ENCODE measurements around the gene RBM17.
"Not testable (repeated sequence)": the region's sequence is repeated elsewhere in the genome, so short reads cannot be mapped to it uniquely, and the experiment has no call there.

Gene RBM17

DNA sequence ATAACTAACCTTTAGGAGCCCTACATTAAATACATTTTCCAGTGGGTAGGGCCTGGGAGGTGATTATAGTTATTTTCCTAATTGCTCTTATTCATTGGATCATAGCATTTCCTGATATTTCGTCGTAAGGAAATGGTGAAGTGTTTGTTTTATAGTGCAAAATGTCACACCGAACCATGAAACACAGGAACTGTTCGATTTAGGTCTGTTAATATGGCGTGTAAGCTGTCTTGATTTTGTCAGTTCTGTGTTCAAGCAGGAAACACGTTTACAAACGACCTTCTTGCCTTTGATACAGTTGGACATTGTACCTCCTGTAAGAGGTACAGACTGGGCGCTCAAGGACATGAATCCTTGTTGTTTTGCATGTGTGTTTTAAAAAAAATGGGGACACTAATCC is 14.8 kb downstream of the RBM17 start:
- TF ChIP-seq, protein P1, sequence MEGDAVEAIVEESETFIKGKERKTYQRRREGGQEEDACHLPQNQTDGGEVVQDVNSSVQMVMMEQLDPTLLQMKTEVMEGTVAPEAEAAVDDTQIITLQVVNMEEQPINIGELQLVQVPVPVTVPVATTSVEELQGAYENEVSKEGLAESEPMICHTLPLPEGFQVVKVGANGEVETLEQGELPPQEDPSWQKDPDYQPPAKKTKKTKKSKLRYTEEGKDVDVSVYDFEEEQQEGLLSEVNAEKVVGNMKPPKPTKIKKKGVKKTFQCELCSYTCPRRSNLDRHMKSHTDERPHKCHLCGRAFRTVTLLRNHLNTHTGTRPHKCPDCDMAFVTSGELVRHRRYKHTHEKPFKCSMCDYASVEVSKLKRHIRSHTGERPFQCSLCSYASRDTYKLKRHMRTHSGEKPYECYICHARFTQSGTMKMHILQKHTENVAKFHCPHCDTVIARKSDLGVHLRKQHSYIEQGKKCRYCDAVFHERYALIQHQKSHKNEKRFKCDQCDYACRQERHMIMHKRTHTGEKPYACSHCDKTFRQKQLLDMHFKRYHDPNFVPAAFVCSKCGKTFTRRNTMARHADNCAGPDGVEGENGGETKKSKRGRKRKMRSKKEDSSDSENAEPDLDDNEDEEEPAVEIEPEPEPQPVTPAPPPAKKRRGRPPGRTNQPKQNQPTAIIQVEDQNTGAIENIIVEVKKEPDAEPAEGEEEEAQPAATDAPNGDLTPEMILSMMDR (IDR thresholded peaks at IDR 0.05; ENCODE audit: control insufficient read depth, extremely low read depth, insufficient read depth): no peak
- H3K4me3 ChIP-seq (ENCODE audit: low read depth, low read length): no peak overlapping the region
- no peak for DNase-seq (ENCODE audit: low read depth)

DNA sequence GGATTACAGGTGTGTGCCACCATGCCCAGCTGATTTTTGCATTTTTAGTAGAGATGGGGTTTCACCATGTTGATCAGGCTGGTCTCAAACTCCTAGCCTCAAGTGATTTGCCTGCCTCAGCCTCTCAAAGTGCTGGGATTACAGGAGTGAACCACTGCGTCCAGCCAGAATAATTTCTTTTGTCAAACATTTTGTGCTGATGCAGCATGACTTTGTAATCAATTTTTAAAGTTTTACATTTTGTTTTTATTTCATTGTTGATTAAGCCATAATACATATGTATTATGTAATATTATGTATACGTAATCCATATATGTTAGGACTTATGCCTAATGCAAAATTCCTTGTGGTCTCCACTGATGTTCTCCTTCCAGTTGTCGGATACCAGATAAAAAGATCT is 18.8 kb downstream of the RBM17 start:
- not testable (repeated sequence) for H3K4me3 ChIP-seq (ENCODE audit: low read depth, low read length); DNase-seq (ENCODE audit: low read depth)

DNA sequence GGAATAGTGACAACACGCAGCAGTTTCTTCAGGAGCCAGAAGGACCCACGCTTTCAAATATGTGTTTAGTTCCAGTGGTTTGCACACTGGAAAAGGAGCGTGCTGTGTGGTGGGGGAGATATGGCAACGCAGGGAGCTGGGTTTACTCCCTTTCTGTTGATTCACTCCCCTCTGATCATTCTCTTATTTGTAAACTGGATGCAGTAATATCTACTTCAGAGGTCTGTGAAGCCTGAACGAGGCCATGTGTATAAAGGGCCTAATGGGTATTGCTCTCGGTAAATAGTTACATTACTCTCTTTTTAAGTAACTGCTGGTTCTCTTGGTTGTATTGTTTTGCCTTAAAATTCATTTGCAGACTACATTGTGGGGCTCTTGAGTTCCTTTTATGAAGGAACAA is 19.2 kb downstream of the RBM17 start:
- H3K4me3 ChIP-seq (ENCODE audit: low read depth, low read length): no peak overlapping the region
- TF ChIP-seq, protein P1 (IDR thresholded peaks at IDR 0.05; ENCODE audit: control insufficient read depth, extremely low read depth, insufficient read depth): no peak
- no peak for DNase-seq (ENCODE audit: low read depth)

DNA sequence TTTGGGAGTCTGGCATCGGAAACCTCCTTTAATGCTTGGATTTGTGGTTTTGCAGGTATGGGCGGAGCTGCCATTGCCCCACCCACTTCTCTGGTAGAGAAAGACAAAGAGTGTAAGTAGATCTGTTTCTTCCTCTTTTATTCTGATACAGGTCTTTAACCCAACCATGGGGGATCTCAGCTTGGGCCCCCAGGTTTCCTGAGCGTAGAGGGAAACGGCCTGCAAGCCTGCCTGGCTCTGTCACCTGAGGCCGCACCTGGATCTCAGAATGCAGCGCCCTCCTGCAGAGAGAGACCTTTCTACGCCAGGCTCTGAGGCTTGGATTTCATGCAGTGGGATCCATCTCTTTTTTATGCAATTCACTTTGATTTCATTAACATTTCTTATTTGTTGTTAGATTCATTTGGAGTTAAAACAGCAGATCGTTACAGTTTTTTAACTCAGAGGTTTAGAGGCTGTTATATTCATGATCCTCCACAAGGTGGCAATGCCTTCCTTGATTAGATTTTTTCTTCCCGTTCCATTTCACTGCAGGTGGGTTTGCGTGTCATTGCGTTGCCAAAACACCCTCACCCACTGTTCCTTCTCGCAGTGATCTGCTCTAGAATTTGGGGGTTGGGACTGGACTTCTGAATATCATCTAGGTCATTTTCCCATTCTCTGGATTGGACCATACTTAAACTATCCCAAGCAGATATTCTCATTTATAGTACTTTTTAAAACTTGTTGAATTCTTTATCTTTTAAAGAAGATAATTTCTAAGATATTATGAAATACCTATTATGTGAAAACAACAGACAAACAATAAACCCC is 20.0 kb downstream of the RBM17 start:
- TF ChIP-seq, protein P1 (IDR thresholded peaks at IDR 0.05; ENCODE audit: control insufficient read depth, extremely low read depth, insufficient read depth): peak; percentile 66
- DNase-seq (ENCODE audit: low read depth): no peak
- no peak overlapping the region for H3K4me3 ChIP-seq (ENCODE audit: low read depth, low read length)

DNA sequence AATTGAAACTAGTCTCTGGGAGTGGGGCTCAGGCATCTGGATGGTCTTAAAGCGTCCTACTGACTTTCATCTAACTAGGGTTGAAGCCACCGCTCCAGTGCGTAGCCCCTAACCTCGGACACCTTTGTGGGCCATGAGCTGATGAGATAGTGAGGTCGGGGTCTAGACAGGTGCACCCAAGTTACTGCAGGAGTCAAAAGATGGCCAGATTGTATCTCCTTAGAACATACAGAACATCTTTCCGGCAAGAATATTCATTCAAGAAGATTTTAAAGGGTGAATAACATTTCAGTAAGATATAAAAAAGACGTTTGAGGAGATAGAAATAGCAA is 20.6 kb downstream of the RBM17 start:
- DNase-seq (ENCODE audit: low read depth): no peak
- H3K4me3 ChIP-seq (ENCODE audit: low read depth, low read length): no peak overlapping the region
- TF ChIP-seq, protein P1 (IDR thresholded peaks at IDR 0.05; ENCODE audit: control insufficient read depth, extremely low read depth, insufficient read depth): no peak

DNA sequence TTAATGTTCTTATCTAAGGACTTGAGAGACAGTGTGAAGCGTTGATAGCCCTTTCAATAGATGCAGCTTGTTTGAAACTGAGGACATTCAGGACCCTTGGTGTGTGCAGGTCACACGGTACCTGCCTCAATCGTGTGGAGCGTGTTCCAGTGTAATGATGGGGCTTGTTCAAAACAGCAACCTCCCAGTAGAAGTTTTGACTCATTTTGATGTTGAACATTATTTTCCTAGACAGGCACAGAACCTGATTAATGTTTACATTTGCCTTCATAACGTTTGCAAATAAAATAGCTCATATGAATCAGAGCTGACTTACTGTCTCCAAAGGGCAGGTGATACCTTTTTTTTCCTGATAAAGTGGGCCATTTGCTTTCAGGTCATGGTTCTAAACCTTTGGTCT is 21.3 kb downstream of the RBM17 start:
- TF ChIP-seq, protein P1 (IDR thresholded peaks at IDR 0.05; ENCODE audit: control insufficient read depth, extremely low read depth, insufficient read depth): no peak
- no peak for DNase-seq (ENCODE audit: low read depth)
- no peak overlapping the region for H3K4me3 ChIP-seq (ENCODE audit: low read depth, low read length)

DNA sequence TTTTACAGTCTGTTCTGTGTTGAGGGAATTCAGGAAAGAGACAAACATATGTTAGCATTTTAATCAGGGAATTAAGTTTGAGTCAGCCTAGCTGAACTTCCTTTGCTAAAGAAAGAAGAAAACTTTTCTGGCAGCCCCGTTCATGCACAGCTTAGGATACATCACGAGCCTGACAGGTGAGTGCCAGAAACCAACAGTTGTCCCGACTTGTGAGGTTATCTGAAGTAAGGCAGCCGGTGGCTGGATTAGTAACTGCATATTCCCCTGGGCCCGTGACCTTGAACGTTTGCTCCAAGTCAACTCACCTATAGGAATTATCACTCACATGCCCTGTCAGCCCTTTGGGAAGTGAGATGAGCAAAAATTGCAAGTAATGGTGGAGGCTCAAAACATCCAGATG is 24.1 kb downstream of the RBM17 start:
- TF ChIP-seq, protein P1 (IDR thresholded peaks at IDR 0.05; ENCODE audit: control insufficient read depth, extremely low read depth, insufficient read depth): no peak
- no peak overlapping the region for H3K4me3 ChIP-seq (ENCODE audit: low read depth, low read length)
- DNase-seq (ENCODE audit: low read depth): no peak

Data from LNCaP clone FGC (cell line).